SU-DHL-6 (cell line): ENCODE measurements around the gene YBX2.

Source experiments
- EZH2phosphoT487 ChIP-seq: fragments of 200-600 bp; sonication (generic), shearing (Covaris generic); conservative IDR thresholded peaks from 2 replicates; pipeline ENCODE4 v1.6.1; 2018; ENCODE audit warnings: mild to moderate bottlenecking, antibody characterized with exemption, low read length, moderate library complexity, mixed read lengths
- TF ChIP-seq, protein P1 (sequence below): fragments of 200-600 bp; sonication (generic); IDR thresholded peaks from one replicate; pipeline ENCODE4 v1.5.1; 2017; ENCODE audit warnings: antibody characterized with exemption, mild to moderate bottlenecking, low read length, moderate library complexity; ENCODE audit not compliant: insufficient read depth, poor library complexity, severe bottlenecking

DNA sequence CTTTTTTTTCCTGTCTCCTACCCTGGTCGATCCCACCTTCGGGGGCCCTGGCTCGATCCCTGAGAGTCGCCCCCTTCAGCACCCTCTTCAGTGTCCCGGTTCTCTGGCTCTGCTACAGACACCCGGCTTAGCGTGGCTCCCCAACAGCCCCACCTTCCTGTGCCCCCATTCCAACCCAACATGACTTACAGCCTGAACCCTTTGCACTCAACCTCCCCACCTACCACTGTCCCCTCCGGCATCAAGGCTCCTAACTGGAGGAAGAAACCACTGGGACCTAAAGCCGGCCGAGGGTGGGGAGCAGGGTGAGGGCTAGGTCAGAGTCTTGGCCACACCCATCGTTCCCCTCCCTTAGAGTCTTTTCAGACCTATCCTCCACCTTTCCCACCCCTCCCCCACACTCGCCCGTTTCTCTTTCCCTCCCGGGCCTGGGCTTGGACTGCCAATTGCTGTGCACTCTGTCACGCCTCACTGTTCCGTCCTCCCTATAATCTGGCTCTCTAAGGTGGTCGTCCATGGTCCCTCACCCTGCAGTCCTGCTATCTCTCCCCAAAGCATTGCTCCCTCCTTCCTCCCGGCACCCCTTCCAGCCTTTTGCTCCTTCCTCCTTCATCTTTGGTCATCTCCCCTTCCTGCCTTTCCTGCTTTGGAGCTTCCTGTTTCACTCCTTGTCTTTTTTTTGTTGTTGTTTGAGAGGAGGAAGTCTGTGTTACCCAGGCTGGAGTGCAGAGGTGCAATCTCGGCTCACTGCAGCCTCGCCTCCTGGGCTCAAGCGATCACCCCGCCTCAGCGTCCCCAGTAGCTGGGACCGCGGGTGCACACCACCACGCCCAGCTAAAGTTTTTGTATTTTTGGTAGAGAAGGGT is 31.3 kb downstream of the YBX2 start:
- TF ChIP-seq, protein P1, sequence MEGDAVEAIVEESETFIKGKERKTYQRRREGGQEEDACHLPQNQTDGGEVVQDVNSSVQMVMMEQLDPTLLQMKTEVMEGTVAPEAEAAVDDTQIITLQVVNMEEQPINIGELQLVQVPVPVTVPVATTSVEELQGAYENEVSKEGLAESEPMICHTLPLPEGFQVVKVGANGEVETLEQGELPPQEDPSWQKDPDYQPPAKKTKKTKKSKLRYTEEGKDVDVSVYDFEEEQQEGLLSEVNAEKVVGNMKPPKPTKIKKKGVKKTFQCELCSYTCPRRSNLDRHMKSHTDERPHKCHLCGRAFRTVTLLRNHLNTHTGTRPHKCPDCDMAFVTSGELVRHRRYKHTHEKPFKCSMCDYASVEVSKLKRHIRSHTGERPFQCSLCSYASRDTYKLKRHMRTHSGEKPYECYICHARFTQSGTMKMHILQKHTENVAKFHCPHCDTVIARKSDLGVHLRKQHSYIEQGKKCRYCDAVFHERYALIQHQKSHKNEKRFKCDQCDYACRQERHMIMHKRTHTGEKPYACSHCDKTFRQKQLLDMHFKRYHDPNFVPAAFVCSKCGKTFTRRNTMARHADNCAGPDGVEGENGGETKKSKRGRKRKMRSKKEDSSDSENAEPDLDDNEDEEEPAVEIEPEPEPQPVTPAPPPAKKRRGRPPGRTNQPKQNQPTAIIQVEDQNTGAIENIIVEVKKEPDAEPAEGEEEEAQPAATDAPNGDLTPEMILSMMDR: no peak
- TF ChIP-seq EZH2phosphoT487: no peak
